ENCODE measurements around the gene ELP4.

ELP4 gene

GRCh38 chr11:31772412-31772811 is 262.8 kb downstream of the ELP4 start:
- H3K36me3 Mint-ChIP-seq, result no peaks in the 10 kb centered on the region
- H3K4me1 Mint-ChIP-seq, result no peaks in the 10 kb centered on the region
- no peak overlapping the region for H3K4me3 Mint-ChIP-seq
- no peaks in the 10 kb centered on the region for H3K9me3 Mint-ChIP-seq
- DNase-seq, result no peak
- no peak overlapping the region for H3K27ac Mint-ChIP-seq
- H3K27me3 Mint-ChIP-seq, result no peaks in the 10 kb centered on the region
- CTCF ChIA-PET, result interaction anchor here (0.6 kb wide), 1 partner anchor 293 kb away, joined by 4 read pairs; no protein-coding TSS in a partner anchor

- CTCF ChIA-PET, result no interaction called here
- Mint-ChIP-seq H3K4me3 (no peak overlapping the region), H3K27ac (no peak overlapping the region), H3K27me3 (no peaks in the 10 kb centered on the region), H3K4me1 (no peaks in the 10 kb centered on the region), H3K9me3 (no peaks in the 10 kb centered on the region), H3K36me3 (no peaks in the 10 kb centered on the region)
- no peak for DNase-seq
These were observed 269.8 kb downstream of the ELP4 start for GRCh38 chr11:31779374-31779791.

- no peaks in the 10 kb centered on the region for H3K4me1 Mint-ChIP-seq
- no peaks in the 10 kb centered on the region for H3K36me3 Mint-ChIP-seq
- H3K27me3 Mint-ChIP-seq, result no peaks in the 10 kb centered on the region
These were observed 270.5 kb downstream of the ELP4 start for GRCh38 chr11:31780078-31780477.

GRCh38 chr11:31780480-31780971 is 271.0 kb downstream of the ELP4 start:
- Mint-ChIP-seq H3K9me3 (no peaks in the 10 kb centered on the region), H3K4me3 (no peak overlapping the region), H3K27ac (no peak overlapping the region), H3K4me1 (no peaks in the 10 kb centered on the region), H3K27me3 (no peaks in the 10 kb centered on the region), H3K36me3 (no peaks in the 10 kb centered on the region)
- DNase-seq, result no peak
- CTCF ChIA-PET, result no interaction called here

More at GRCh38 chr11:31780078-31780477, 270.5 kb downstream of the ELP4 start:
- H3K4me3 Mint-ChIP-seq, result no peak overlapping the region
- H3K27ac Mint-ChIP-seq, result no peak overlapping the region
- CTCF ChIA-PET, result no interaction called here
- no peaks in the 10 kb centered on the region for H3K9me3 Mint-ChIP-seq
- no peak for DNase-seq

GRCh38 chr11:31782257-31782656 is 272.7 kb downstream of the ELP4 start:
- no peaks in the 10 kb centered on the region for H3K4me1 Mint-ChIP-seq
- CTCF ChIA-PET, result no interaction called here
- no peaks in the 10 kb centered on the region for H3K9me3 Mint-ChIP-seq
- no peak overlapping the region for H3K4me3 Mint-ChIP-seq
- no peak for DNase-seq
- H3K36me3 Mint-ChIP-seq, result no peaks in the 10 kb centered on the region
- H3K27ac Mint-ChIP-seq, result no peak overlapping the region
- H3K27me3 Mint-ChIP-seq, result no peaks in the 10 kb centered on the region

- H3K9me3 Mint-ChIP-seq, result no peaks in the 10 kb centered on the region
- no peak for DNase-seq
- no peaks in the 10 kb centered on the region for H3K27me3 Mint-ChIP-seq
- no peaks in the 10 kb centered on the region for H3K36me3 Mint-ChIP-seq
- CTCF ChIA-PET, result no interaction called here
- no peak overlapping the region for H3K27ac Mint-ChIP-seq
- H3K4me1 Mint-ChIP-seq, result no peaks in the 10 kb centered on the region
- no peak overlapping the region for H3K4me3 Mint-ChIP-seq
These were observed 273.7 kb downstream of the ELP4 start for GRCh38 chr11:31783252-31783651.

GRCh38 chr11:31784611-31785010 is 275.0 kb downstream of the ELP4 start:
- Mint-ChIP-seq H3K27me3 (no peaks in the 10 kb centered on the region), H3K27ac (no peak overlapping the region), H3K4me3 (no peak overlapping the region), H3K9me3 (no peaks in the 10 kb centered on the region), H3K4me1 (no peaks in the 10 kb centered on the region), H3K36me3 (no peaks in the 10 kb centered on the region)
- CTCF ChIA-PET, result no interaction called here
- DNase-seq, result no peak

- CTCF ChIA-PET, result interaction anchor here (1.0 kb wide), 1 partner anchor 10 kb away, joined by 3 read pairs; no protein-coding TSS in a partner anchor
- Mint-ChIP-seq H3K27ac (no peak overlapping the region), H3K27me3 (peaks cover 10% of the 10 kb centered on the region), H3K4me3 (no peak overlapping the region), H3K4me1 (no peaks in the 10 kb centered on the region), H3K9me3 (no peaks in the 10 kb centered on the region), H3K36me3 (no peaks in the 10 kb centered on the region)
- DNase-seq, result no peak
These were observed 277.6 kb downstream of the ELP4 start for GRCh38 chr11:31786996-31787685.

GRCh38 chr11:31788085-31788484 is 278.5 kb downstream of the ELP4 start:
- no peak for DNase-seq
- Mint-ChIP-seq H3K27me3 (peaks cover 10% of the 10 kb centered on the region), H3K4me1 (no peaks in the 10 kb centered on the region), H3K4me3 (no peak overlapping the region), H3K27ac (no peak overlapping the region), H3K36me3 (no peaks in the 10 kb centered on the region), H3K9me3 (no peaks in the 10 kb centered on the region)
- CTCF ChIA-PET, result no interaction called here

- peaks cover 30% of the 10 kb centered on the region for H3K27me3 Mint-ChIP-seq
- H3K4me1 Mint-ChIP-seq, result no peaks in the 10 kb centered on the region
- H3K4me3 Mint-ChIP-seq, result no peak overlapping the region
- CTCF ChIA-PET, result no interaction called here
- no peaks in the 10 kb centered on the region for H3K9me3 Mint-ChIP-seq
- no peak overlapping the region for H3K27ac Mint-ChIP-seq
- H3K36me3 Mint-ChIP-seq, result no peaks in the 10 kb centered on the region
- DNase-seq, result no peak
These were observed 281.1 kb downstream of the ELP4 start for GRCh38 chr11:31790649-31791048.

GRCh38 chr11:31792036-31792435 is 282.5 kb downstream of the ELP4 start:
- Mint-ChIP-seq H3K4me3 (no peak overlapping the region), H3K4me1 (no peaks in the 10 kb centered on the region), H3K27me3 (peaks cover 44% of the 10 kb centered on the region), H3K27ac (no peak overlapping the region), H3K36me3 (no peaks in the 10 kb centered on the region), H3K9me3 (no peaks in the 10 kb centered on the region)
- no peak for DNase-seq
- CTCF ChIA-PET, result no interaction called here

GRCh38 chr11:31792456-31792855 is 282.9 kb downstream of the ELP4 start:
- no peak overlapping the region for H3K27ac Mint-ChIP-seq
- CTCF ChIA-PET, result no interaction called here
- H3K4me3 Mint-ChIP-seq, result no peak overlapping the region
- peaks cover 48% of the 10 kb centered on the region for H3K27me3 Mint-ChIP-seq
- H3K36me3 Mint-ChIP-seq, result peaks cover 2% of the 10 kb centered on the region
- H3K9me3 Mint-ChIP-seq, result no peaks in the 10 kb centered on the region
- DNase-seq, result no peak
- H3K4me1 Mint-ChIP-seq, result peaks cover 2% of the 10 kb centered on the region

- peaks cover 56% of the 10 kb centered on the region for H3K27me3 Mint-ChIP-seq
- H3K9me3 Mint-ChIP-seq, result no peaks in the 10 kb centered on the region
- CTCF ChIA-PET, result no interaction called here
These were observed 283.7 kb downstream of the ELP4 start for GRCh38 chr11:31793264-31793663.

GRCh38 chr11:31794548-31794947 is 285.0 kb downstream of the ELP4 start:
- Mint-ChIP-seq H3K27me3 (peaks cover 69% of the 10 kb centered on the region), H3K36me3 (peaks cover 6% of the 10 kb centered on the region), H3K27ac (no peak overlapping the region), H3K4me1 (peaks cover 7% of the 10 kb centered on the region), H3K4me3 (no peak overlapping the region), H3K9me3 (no peaks in the 10 kb centered on the region)
- CTCF ChIA-PET, result no interaction called here
- no peak for DNase-seq

More at GRCh38 chr11:31793264-31793663, 283.7 kb downstream of the ELP4 start:
- Mint-ChIP-seq H3K36me3 (peaks cover 6% of the 10 kb centered on the region), H3K4me3 (no peak overlapping the region), H3K27ac (no peak overlapping the region), H3K4me1 (peaks cover 5% of the 10 kb centered on the region)
- DNase-seq, result no peak

GRCh38 chr11:31795706-31796498 is 286.3 kb downstream of the ELP4 start:
- peaks cover 8% of the 10 kb centered on the region for H3K36me3 Mint-ChIP-seq
- no peaks in the 10 kb centered on the region for H3K9me3 Mint-ChIP-seq
- DNase-seq, result no peak
- peaks cover 7% of the 10 kb centered on the region for H3K4me1 Mint-ChIP-seq
- no peak overlapping the region for H3K4me3 Mint-ChIP-seq
- peaks cover 76% of the 10 kb centered on the region for H3K27me3 Mint-ChIP-seq
- CTCF ChIA-PET, result no interaction called here
- H3K27ac Mint-ChIP-seq, result no peak overlapping the region

Data from activated naive CD4-positive, alpha-beta T cell treated with anti-CD3 and anti-CD28 coated beads, Interleukin-2, amount 10 ng/mL, durations not matched to agents 7 days and 5 days (primary cell).